NCI-H524 treated with DMSO at 0.1 percent for 48 hours (cell line): ENCODE data around the gene F13A1.
"Not testable (repeated sequence)": the region's sequence is repeated elsewhere in the genome, so short reads cannot be mapped to it uniquely, and the experiment has no call there.

Experiments used
- DNase-seq: peaks from one replicate; lab custom pipeline; 2025; lab: John Stamatoyannopoulos, UW

The F13A1 gene

DNA sequence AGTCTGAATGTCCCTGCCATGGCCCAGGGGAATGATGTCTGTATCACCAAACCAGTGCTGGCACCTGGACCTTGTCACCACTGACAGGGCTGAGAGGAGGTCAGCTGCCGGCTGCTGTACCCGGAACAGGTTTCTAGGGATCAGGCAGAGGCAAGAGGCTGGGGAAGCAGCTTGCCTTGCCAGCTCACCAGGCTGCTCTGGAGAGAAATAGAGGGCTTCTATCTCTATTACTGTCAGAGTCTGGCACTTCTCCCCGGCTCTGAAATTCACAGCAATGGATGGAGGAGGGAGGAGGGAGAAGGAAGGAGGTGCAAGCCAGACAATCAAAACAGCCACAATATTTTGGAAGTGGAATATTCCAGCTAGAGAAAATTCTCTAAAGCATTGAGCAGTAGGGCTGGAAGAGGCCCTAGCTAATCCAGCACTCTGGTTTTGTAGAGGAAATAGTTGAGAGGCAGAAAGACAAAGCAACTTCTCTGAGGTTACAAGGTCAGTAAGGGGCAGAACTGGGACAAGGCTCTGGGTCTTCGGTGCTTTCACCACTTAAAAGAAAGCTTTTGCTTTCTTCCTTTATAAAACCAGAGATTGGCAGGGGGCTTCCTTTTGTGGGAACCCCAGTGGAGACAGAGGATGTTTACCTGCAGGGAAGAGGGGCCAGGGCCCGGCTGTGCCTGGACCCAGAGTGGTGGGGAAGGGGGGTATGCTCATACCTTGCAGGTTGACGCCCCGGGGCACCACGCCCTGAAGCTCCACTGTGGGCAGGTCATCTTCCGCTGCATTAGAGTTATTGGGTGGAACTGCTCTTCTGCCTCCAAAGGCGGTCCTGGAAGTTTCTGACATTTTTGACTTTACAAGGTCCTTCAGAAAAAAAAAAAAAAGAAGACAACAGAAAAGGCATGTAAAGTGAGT is 2.4 kb downstream of the F13A1 start:
- no peak for DNase-seq

DNA sequence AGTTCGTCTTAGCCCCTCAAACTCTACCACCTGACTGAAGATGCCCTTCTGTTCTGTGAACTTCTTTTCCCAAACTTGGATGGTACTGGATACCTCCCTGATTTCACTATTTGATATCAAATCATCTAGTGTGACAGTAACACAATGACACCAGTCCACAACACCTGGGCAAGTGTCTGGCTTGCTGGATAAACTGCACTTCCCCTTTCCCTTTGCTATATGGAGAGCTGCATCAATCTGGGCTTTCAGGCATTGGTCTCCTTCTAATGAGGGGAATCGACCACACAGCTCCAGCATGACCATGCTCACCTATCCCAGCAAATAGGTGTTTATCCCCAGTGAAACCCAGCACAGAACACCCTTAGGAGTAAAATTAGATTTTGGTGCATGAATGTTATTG is 3.1 kb downstream of the F13A1 start:
- DNase-seq = no peak

DNA sequence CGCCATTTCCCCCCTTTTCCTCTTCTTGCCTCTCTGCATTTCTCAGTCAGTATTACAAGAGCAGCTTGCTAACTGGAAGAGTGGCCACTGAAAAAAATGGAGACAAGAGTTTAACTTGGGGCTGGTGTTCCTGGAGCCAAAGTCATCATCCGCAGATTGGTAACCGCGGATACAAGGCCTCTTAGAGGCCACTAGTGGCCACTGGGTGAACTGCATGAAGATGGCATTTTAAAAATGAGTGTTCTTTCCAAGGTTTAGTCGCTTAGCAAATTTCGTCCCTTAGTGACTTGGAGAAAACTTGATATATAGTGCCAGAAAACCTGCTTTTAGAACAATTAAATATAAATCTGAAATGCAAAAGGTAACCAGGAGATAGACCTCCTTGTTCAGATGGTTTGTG is 4.8 kb downstream of the F13A1 start:
- DNase-seq = no peak

DNA sequence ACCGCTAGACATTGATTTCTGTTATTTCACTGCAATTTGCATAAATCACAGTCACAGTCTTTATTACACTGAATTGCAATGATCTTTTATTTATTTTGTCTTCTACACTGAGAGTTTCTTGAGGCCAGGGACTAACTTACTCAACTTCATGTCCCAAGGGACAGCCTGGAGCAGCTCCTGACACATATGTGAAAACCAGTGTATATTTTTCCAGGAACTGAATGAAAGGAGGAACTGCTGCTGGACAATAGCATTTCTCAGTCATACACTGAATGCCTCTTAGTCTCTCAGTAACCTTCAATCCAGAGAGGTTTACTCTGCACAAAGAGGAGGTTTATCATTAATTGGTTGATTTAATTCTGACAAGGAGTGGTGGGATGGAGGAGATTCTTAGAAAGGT is 5.9 kb downstream of the F13A1 start:
- no peak for DNase-seq

DNA sequence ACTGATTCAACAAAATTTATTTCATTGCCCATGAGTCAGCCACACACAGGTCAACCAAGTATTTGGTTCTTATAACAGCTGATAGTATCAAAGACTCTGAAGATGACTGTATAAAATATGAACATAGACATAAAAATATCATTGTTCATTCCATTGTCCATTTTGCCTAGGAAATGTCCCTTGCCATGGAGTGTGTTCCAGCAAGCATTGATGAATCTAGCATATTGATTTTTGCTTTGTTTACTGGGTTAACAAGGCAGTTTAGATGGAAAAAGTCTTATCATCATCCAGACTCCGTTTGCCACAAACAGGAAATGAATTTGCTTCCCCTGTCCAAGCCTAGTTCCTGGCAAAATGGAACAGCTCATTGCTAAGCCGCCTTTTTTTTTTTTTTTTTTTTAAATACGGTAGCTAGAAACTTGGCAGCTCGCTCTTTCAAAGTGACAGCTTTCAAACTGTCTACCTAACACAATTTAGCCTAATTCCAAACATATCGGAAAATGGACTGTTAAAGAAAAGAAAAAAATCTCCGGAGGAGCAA is 7.5 kb downstream of the F13A1 start:
- DNase-seq = no peak

DNA sequence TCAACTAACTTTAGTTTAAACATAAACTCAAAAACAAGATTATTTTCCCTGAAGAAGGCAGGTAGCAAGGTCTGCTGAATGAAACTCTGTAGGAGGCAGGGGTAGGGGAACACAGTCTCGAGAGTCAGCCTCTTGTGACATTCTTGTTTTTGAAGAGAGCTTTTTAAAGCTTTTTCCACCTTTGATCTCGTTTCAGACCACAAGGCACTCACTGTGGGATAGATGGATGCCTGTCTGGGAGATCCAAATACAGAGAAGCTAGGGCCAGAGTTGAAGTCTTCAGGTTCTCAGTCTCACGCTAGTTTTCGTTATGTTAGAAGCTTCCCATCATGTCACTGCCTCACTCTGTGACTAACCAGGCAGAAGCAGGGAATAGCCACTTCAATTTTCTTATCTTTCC is 14.9 kb downstream of the F13A1 start:
- DNase-seq = no peak

GRCh38 chr6:6300383-6300782 is 20.1 kb downstream of the F13A1 start:
- DNase-seq = not testable (repeated sequence)

DNA sequence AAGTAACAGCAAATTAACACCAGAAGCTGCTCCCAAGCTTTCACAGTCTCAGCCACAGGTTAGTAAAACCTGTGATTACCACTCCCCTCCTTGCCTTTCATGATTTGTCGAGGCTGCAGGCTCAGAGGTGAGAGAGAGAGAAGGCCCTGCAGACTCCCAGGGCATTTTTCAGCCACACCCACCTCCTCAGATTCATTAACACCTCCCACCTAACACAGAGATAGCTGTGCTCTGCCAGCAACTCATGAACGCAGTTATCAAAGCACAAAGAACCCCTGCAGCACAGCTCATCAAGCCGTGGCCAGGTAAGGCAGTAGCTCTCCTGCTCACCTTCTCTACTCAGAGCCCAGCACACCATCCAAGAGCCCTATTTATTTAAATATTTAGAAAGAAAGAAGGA is 27.1 kb downstream of the F13A1 start:
- no peak for DNase-seq

GRCh38 chr6:6287415-6287814 is 33.0 kb downstream of the F13A1 start:
- no peak for DNase-seq

- DNase-seq = no peak
Observed at GRCh38 chr6:6285679-6286078, 34.8 kb downstream of the F13A1 start.

- no peak for DNase-seq
Observed at GRCh38 chr6:6284221-6284966, 36.1 kb downstream of the F13A1 start.

- no peak for DNase-seq
Observed at GRCh38 chr6:6283746-6284145, 36.7 kb downstream of the F13A1 start.

- DNase-seq = no peak
Observed at GRCh38 chr6:6282716-6283115, 37.7 kb downstream of the F13A1 start.

DNA sequence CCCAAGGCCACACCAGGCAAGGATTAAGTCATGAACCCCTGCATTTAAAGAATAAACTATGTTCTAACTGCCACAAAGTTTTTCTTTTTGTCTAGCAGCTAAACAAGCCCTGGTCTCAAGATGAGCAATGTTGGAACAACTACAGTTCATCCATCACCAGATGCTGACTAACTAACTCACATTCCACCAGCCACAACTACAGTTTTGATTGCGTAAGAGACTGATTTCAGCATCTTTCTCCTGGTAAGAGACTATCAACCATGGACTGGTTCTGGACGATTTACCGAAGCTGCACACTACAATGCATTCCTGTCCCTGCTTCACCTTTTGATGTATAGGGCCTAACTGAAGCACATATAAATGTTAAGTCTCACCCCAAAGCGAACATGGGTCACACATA is 43.0 kb downstream of the F13A1 start:
- no peak for DNase-seq

GRCh38 chr6:6270948-6271535 is 49.4 kb downstream of the F13A1 start:
- no peak for DNase-seq

DNA sequence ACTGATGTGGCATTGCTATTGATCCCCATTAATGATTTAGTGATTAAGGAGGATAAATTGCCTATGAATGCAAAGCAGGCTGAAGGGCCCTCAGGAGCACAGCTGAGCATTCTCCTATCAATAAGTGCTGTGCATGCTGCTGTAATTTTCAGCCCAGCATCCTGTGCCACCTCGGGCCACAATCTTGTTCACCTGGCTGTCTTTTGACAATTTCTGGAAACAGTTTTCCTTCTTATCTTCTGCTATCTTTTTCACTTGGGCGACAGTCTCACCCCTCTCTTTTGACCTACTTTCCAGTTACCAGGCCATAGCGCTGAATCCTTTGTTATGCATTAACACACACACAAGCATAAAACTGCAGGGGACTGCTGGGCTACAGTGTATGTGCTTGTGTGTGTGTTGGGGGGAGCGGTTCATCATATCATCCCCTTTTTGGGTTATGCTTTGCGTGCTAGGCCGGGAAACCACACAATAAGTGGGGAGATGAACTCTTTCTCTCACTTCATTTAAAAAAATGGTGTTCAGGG is 60.2 kb downstream of the F13A1 start:
- DNase-seq = no peak

DNA sequence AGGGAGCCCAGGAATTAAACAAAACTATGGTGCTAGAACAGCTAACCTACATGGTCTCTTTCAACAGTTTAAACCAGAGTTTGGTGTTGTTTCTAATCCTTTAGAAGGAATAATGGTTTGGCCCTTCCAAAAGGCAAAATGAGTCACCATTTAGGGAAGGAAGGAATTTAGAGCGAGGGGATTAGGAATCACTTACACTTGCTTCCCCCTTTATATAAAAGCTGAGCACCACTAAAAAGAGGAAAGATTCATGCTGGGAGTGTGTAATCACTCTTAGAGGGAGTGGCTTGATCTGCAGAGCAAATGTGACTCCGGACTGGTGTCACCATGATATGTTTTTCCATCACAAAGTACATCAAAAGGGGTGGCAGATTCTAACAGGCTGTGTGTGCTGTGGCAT is 63.6 kb downstream of the F13A1 start:
- no peak for DNase-seq

DNA sequence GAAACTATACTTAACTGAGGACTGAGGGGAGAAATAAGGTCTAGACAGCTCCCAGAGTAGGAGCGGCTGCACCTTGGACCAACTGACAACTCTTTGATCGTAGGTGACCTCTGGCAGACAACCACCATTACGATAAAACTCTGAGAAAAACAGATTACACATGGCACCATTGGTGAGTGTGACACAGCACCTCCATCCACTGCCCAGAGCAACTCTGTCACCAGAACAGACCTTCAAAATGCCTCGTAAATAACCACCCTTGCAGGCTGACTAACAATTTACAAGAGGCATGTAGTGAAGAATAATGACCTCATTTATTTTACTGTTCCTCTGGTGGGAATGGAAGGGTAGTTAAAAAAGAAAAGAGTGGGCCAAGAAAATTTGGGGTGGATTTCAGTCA is 64.2 kb downstream of the F13A1 start:
- DNase-seq = no peak

DNA sequence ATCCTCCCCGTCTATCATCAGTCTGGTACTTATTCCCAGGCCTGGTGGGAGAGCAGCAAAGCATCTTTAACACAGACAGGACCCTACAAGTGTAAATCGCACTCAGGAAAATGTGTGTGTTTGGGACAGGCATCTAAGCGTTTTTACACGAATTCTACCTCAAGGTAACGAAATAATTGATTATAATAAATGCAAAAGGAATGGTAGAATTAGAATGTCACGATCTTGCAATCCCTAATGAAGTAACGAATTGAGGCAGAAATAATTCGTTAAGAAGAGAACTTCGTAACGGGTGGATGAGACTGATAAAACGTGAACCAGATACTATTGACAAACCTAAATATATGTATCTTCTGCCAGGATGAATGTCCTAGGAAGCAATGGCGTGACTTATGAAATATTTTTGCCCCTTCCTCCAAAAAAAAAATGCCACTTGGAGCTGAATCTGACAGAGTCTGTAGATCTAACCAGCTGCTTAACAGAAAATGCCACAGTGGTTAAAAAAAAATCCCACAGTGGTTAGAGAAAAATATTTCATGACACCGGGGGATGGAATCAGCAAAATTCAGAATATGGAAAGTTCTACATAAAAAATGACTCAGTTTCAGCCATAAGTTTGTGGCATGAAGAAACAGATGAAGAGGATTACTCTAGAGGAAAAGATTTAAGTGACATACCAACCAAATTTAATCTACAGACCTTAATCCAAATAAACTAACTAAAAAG is 68.7 kb downstream of the F13A1 start:
- no peak for DNase-seq

- no peak for DNase-seq
Observed at GRCh38 chr6:6248651-6249050, 71.8 kb downstream of the F13A1 start.

DNA sequence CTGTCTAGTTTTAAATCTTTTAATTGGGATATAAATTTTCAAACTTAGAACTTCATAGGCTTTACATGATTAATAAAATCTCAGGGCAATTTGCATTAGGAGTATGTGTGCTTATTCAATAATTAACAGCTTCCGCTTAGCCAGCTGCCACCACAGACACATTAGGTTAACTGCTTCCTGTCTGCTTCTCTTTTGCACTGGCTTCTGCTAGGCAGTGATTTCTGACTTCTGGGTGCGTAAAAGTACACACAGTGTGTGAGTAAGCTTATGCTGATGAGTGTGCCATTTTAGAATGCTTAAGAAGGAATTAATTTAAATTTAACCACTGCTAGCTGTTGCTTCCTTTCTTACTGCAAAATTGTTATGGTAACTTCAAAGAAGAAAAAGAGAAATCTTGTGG is 73.9 kb downstream of the F13A1 start:
- peak; percentile 2 for DNase-seq

GRCh38 chr6:6244624-6245023 is 75.8 kb downstream of the F13A1 start:
- DNase-seq = no peak
